ENCODE measurements around the gene MAP3K10. TPM values are rescaled to one million over a fixed set of nuclear protein-coding genes. Genes with fewer than 3 reads are reported as not detected.

MAP3K10 gene
- total RNA-seq, 4 donors from 2014 or later: 10.2 to 24.8 (median 11.6) TPM

DNA sequence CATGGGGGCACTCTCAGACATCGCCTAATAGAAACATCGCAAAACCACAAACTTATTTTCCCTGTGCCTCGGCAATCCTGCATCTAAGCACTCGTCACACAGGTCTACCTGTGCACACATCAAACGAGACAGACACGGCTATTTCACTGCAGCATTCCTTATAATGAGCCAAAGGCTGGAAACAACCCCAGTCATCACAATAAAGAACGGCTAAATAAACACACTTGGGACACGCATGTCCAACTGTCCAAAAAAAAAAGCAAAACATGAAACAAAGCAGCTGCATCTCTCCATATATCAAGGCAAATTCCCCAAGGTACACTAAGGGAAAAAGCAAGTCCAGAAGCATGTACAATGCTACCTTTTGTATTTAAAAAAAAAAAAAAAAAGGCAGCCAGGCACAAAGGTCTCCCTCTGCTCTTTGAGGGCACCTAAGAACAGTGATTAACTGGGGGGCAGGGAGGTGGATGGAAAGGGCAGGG lies 62.4 kb downstream of the MAP3K10 start:
- intact Hi-C loops (cut with DNase I; ENCODE audit: low total_unique reads): no loop called here
- no peak for DNase-seq (ENCODE audit: low spot score in 2 of 2)
- no peak overlapping the region for H3K4me3 ChIP-seq (ENCODE audit: low read depth, poor library complexity, severe bottlenecking)
- 80 to 82% methylated on average over 8 of the region's 8 CpGs for WGBS, 2 donors
- TF ChIP-seq, protein P1, sequence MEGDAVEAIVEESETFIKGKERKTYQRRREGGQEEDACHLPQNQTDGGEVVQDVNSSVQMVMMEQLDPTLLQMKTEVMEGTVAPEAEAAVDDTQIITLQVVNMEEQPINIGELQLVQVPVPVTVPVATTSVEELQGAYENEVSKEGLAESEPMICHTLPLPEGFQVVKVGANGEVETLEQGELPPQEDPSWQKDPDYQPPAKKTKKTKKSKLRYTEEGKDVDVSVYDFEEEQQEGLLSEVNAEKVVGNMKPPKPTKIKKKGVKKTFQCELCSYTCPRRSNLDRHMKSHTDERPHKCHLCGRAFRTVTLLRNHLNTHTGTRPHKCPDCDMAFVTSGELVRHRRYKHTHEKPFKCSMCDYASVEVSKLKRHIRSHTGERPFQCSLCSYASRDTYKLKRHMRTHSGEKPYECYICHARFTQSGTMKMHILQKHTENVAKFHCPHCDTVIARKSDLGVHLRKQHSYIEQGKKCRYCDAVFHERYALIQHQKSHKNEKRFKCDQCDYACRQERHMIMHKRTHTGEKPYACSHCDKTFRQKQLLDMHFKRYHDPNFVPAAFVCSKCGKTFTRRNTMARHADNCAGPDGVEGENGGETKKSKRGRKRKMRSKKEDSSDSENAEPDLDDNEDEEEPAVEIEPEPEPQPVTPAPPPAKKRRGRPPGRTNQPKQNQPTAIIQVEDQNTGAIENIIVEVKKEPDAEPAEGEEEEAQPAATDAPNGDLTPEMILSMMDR (IDR thresholded peaks at IDR 0.05): no peak
- TF ChIP-seq POLR2A (IDR thresholded peaks at IDR 0.05): no peak

DNA sequence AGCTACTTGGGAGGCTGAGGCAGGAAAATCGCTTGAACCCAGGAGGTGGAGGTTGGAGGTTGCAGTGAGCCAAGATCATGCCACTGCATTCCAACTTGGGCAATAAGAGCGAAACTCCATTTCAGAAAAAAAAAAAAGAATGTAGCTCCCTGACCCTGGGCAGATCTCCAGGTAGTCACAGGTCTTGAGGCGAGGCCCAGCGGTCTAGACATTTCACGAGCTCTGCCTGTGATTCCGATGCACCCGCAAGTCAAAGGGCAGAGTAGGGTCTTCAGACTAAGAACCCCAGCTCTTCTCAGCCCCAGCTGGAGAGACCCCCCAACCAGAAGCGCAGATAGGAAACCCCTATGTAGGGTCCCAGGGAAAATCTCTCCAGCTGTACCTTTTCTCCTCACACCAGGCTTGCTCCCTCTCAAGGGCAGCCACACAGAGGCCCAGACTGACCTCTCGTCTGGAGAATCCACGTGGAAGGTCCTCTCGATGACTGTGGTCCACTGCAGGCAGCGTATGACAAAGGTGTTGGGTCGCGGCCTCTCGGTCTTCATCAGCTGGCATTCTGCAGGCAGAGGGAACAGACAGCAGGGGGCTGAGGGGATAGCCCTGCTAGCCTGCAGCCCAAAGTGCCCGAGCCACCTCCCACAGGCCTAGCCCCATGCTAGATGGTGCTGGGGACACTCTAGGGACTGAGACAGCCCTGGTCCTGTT lies 63.6 kb downstream of the MAP3K10 start:
- TF ChIP-seq, protein P1 (IDR thresholded peaks at IDR 0.05): no peak
- no peak for TF ChIP-seq POLR2A (IDR thresholded peaks at IDR 0.05)
- H3K4me3 ChIP-seq (ENCODE audit: low read depth, poor library complexity, severe bottlenecking): no peak overlapping the region
- DNase-seq (ENCODE audit: low spot score in 2 of 2): no peak
- intact Hi-C loops (cut with DNase I; ENCODE audit: low total_unique reads): no loop called here
- WGBS, 2 donors: 95 to 96% methylated on average over 9 to 16 of the region's 16 CpGs

DNA sequence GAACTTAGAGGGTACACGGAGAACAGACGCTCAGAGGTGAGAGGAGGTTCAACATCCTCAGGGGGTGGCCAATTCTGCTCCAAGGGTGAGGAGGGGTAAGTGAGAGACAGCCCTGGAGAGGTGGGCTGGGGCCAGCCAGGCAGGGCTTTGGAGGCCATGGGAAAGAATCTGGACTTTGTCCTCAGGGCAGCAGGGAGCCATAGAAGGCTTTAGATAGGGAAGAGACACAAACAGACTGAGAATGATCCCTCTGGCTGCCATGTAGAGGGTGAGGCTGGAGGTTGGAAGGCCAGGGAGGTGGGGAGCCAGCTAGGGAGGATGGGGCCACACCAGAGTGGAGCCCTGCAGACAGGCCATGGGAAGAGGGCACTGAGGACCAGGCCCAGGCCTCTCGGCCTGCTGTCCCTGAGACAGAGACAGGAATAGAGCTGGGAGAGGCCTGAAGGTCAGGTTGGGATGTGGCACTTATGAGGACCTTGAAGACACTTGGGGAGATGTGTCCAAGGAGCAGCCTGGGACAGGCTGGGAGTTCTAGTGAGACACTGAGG lies 64.5 kb downstream of the MAP3K10 start:
- WGBS, 2 donors: 92 to 93% methylated on average over 3 of the region's 3 CpGs
- no peak overlapping the region for H3K4me3 ChIP-seq (ENCODE audit: low read depth, poor library complexity, severe bottlenecking)
- DNase-seq (ENCODE audit: low spot score in 2 of 2): no peak
- intact Hi-C loops (cut with DNase I; ENCODE audit: low total_unique reads): no loop called here
- no peak for TF ChIP-seq POLR2A (IDR thresholded peaks at IDR 0.05)
- TF ChIP-seq, protein P1 (IDR thresholded peaks at IDR 0.05): no peak

DNA sequence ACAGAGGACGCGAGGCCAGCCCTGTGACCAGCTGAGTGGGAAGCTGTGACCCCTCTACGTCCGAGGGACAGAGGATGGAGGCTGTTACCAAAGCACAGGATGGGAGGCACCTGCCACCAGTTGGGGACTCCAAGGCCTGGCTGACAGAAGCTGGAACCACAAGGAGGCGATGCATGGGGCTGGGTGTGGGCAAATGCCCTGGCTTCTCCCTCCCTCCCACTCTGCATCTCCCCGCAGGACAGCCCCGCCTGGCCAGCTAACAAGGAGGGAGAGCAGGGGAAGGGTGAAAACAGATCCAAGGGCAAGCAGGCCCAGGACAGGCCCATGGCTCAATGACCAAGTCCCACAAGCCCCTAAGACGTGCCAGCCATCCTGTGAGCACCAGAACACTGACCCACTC lies 65.3 kb downstream of the MAP3K10 start:
- H3K4me3 ChIP-seq (ENCODE audit: low read depth, poor library complexity, severe bottlenecking): no peak overlapping the region
- intact Hi-C loops (cut with DNase I; ENCODE audit: low total_unique reads): no loop called here
- 87 to 92% methylated on average over 8 of the region's 8 CpGs for WGBS, 2 donors
- DNase-seq (ENCODE audit: low spot score in 2 of 2): no peak
- TF ChIP-seq, protein P1 (IDR thresholded peaks at IDR 0.05): no peak
- TF ChIP-seq POLR2A (IDR thresholded peaks at IDR 0.05): no peak

DNA sequence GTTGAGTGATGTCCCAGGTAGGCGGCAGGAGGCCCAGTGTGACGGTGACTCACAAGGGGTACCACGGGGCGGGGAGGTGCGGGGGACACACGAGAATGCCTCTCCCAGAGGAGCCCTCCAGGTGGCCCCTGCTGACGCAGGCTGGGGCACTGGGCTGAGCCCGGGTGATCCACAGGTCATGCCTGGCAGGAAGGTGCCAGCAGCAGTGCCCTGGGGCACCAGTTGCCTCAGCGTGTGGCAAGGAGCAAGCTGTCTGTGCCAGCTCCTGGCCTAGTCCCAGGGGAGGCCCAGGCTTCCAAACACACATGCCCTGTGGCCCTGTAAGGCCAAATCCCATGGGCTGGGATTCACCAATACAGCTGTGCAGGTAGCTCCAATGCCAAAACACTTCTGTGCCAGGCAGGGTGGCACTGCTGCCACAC lies 65.9 kb downstream of the MAP3K10 start:
- DNase-seq (ENCODE audit: low spot score in 2 of 2): no peak
- no peak overlapping the region for H3K4me3 ChIP-seq (ENCODE audit: low read depth, poor library complexity, severe bottlenecking)
- intact Hi-C loops (cut with DNase I; ENCODE audit: low total_unique reads): no loop called here
- WGBS, 2 donors: 49 to 65% methylated on average over 9 of the region's 9 CpGs
- TF ChIP-seq POLR2A (IDR thresholded peaks at IDR 0.05): no peak
- TF ChIP-seq, protein P1 (IDR thresholded peaks at IDR 0.05): no peak
